Measurements from ENCODE around the gene KIF13A.
"Not testable (repeated sequence)": the region's sequence is repeated elsewhere in the genome, so short reads cannot be mapped to it uniquely, and the experiment has no call there.

The KIF13A gene

DNA sequence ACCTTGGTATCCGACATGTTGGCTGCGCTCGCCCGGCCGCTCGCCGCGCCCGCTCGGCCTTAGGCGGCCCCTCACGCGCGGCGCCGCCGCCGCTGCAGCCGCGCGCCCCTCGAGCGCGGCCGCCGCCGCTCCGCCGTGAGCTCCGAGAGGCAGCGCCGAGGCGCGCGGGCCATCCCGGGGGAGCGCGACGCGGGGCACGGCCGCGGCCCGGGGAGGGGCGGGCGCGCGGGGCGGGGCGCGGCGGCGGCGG, at the start of gene KIF13A:
TSS of gene KIF13A (minus strand) at position 189 of the 250 bp plus-strand sequence. CDS start at position 17, 172 bp downstream.
- DNase-seq (ENCODE audit: low read depth) = no peak

DNA sequence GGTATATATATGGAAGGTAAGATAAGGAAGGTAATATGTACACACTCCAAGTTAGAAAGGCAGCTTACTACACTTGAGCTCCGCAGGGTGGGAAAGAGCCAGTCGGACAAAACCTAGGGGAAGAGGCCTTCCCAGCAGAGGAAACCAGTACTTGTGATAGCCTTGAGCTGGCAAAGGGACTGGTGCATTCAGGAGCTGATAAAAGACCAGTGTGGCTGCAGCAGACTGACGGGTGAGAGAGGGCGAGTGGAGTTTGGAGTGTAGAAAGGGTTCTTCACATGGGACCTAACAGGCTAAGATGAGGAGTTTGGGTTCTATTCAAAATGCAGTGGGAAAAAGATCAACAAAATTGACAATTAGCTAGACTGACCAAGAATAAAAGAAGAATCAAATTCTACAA, 49.3 kb upstream of the KIF13A start:
- DNase-seq (ENCODE audit: low read depth) = no peak

DNA sequence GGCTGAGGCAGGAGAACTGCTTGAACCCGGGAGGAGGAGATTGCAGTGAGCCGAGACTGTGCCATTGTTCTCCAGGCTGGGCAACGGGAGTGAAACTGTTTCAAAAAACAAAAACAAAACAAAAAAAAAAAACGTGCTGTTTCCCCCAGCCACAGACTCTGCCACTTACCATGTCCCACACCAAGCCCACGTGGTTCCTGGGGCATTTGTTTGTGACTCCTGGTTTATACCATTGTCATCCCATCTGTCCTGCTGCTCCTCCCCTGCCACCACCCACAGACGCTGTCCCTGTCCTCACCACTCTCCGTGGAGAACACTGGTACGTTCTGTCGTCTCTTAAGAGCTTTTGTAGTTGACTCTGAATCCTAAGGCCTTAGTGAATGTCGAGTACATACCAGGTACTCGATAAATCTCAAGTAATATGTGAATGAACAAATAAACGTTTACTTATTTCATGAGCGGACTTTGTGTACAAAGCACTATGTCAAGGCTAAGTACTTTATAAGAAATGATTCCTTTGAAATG, 48.0 kb upstream of the KIF13A start:
- no peak for DNase-seq (ENCODE audit: low read depth)

DNA sequence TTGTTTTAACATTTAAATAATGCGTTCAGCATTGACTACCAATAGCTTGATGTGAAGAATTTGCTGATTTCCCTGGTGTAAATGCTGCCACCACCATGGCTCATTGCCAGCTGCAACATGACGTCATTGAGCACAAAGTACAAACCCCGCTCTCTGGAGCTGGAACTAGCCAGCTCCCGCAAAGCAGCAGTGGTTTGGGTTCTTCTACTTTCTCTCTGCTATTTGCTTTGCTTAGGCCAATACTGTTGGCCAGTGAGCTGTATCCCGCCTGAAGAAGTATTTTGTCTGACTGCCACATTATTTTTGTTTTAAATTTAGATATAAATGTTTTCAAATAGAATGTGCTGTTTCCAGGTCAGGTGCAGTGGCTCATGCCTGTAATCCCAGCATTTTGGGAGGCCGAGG, 47.4 kb upstream of the KIF13A start:
- no peak for DNase-seq (ENCODE audit: low read depth)

DNA sequence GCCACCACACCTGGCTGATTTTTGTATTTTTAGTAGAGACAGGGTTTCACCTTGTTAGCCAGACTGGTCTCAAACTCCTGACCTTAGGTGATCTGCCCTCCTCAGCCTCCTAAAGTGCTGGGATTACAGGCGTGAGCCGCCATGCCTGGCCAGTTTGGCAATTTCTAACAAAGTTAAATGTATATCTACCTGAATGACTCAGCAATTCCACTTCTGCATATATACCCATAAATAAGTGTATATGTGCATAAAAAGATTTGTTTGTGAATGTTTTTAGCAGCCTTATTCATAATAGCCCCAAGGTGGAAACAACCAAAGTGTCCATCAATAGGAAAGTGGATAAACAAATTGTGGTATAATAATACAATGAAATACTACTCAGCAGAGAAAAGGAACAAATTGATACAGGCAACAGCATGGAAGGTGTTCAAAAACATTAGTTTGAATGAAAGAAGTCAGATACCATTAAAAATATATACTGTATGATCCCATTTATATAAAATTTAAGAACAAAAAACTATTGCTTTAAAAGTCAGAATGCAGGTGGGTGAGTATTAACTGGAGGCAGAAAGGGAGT, 44.3 kb upstream of the KIF13A start:
- DNase-seq (ENCODE audit: low read depth) = no peak

DNA sequence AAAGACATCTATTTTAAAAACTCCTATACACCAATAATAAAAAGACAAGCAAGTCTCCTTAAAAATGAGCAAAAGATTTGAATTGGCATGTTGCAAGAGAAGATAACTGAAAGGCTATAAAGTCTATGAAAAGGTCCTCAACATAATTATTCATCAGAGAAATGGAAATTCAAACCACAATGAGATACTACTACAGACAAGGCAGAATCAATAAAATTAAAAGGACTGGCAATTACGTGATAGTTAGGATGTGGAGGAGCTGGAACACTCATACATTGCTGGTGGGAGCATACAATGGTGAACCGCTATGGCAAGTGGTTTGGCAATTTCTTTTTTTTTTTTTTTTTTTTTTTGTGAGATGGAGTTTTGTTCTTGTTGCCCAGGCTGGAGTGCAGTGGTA, 43.8 kb upstream of the KIF13A start:
- no peak for DNase-seq (ENCODE audit: low read depth)

DNA sequence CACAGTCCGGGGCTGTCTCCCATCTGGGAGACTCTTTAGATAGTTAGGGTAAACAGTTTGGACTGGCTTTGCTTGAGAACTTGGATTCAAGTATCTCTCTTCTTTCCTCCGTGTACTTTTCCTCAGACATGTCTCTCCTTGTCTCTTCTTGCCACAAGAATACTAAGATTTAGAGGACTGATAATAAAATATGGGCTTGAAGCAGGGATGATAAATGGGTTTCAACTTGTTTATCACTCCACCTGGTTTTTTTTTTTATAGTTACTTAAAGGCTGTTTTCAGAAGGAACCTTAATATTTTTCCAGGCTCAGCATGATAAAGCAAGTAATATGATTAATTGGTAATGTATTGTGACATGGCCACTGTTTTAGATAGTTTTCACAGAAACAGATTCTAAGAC, 40.9 kb upstream of the KIF13A start:
- DNase-seq (ENCODE audit: low read depth) = no peak

DNA sequence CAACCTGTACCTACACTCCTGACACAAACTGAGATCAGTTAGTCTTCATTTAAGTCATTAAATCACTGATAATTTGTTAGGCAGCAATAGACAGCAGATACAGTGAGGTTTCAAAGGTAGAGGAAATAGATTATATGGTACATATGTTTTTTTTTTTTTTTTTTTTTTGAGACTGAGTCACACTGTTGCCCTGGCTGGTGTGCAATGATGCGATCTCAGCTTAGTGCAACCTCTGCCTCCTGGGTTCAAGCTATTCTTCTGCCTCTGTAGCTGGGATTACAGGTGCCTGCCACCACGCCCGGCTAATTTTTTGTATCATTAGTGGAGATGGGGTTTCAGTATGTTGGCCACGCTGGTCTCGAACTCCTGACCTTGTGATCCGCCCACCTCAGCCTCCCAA, 38.2 kb upstream of the KIF13A start:
- DNase-seq (ENCODE audit: low read depth) = no peak

DNA sequence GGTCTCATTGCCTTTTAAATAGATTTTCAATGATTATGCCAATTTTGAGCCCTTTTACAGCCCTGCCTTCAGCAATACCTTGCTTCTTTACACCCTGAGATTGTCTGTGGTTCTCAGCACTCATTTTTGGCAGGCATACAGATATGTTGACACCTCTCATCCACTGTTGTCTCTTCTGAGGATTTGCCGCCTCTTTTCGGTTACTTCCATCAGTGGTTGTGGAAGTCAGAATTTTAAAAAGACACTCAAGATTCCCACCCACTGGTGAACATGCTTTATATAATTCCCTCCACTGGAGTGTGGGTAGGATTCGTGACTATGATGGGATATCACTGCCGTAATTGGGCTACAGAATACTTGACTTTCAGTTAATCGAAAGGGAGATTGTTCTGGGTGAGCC, 37.4 kb upstream of the KIF13A start:
- no peak for DNase-seq (ENCODE audit: low read depth)

DNA sequence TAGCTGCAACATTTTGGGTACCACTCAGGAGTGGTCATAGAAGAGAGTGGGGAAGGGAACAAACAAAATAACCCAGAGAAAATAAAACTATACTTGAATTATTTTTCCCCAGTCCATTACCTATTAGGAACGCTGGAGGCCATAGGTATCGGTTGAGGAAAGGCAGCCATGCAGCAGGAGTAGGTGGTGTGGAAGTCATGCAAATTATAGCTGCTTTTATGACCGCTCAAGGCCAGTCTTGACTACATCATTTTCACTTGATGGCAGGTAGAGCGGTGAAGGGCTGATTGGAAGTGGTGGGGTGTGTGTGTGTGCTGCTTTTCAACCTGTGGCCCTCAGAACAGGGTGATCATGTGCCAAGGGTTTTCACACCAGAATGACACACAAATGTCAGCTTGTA, 36.5 kb upstream of the KIF13A start:
- DNase-seq (ENCODE audit: low read depth) = no peak

DNA sequence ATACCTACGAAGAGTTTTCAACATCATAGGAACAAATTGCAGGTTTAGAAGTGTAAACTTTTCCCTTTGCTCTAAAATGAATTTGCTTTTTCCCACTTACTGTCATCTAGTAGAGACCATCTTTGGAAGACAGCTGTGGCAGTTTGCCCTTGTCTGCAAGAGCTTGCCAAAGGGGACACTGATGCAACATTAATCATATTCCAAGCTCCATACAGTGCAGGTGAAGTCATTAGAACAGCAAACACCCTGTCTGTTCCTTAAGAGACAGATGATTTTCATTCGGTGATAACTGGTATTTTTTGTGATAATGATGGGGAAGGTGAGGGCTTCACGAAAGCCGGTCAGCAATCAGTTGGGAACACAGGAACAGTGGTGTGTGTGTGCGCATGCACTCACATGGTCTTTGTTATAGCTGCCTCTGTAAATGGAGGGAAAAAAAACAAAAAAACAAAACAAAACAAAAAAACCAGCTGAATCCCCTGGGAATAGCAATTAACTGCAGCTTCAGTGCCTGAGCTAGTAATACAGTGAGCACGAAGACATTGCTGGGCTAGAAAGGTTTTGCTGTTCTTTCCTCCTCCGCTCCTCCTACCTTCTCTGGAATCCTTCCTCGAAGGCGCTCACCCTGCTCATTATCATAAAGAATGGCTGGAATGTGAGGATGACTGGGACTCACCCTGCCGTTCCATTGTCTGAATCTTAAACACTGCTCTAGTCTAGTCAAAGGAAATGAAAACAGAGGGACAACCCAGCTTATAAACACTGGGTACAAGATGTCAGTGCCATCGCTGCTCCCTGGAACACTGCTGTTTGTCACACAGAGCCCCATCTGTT, 35.2 kb upstream of the KIF13A start:
- DNase-seq (ENCODE audit: low read depth) = peak; percentile 86

DNA sequence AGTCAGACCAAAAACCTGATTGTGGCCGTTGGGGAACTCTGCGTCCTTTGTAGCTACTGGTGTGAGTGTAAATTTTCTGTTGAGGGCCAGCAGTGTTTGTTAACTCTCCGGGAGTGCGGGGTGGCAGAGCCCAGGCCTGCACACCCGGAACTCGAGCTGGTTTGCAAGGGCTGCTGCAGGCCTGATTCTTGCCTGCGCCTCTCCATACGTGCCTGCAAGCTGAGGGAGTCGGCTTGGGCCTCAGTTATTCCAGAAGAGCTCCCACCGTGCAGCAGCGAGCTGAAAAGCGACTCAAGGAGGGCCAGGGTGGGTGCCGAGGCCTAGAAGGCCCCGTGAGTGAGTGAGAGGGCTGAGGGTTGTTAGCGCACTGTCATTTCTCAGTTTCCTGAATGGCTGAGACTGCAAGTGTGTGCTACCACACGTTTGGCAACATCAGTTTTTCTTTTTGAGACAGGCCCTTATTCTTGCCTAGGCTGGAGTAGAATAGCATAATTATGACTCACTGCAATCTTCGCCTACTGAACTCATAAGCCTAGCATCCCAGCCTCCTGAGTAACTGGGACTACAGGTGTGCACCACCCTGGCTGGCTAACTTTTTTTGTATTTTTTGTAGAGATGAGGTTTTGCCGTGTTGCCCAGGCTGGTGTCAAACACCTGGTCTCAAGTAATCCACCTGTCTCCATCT, 33.9 kb upstream of the KIF13A start:
- no peak for DNase-seq (ENCODE audit: low read depth)

DNA sequence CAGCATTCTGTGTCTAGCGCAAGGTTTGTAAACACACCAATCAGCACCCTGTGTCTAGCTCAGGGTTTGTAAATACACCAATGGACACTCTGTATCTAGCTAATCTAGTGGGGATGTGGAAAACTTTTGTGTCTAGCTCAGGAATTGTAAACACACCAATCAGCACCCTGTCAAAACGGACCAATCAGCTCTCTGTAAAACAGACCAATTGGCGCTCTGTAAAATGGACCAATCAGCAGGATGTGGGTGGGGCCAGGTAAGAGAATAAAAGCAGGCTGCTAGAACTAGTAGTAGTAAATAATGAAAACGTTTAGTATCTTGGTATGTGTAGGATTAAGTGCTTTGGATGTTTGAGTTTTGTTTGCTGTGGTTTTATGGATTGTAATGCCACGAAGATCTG, 33.1 kb upstream of the KIF13A start:
- DNase-seq (ENCODE audit: low read depth) = not testable (repeated sequence)

DNA sequence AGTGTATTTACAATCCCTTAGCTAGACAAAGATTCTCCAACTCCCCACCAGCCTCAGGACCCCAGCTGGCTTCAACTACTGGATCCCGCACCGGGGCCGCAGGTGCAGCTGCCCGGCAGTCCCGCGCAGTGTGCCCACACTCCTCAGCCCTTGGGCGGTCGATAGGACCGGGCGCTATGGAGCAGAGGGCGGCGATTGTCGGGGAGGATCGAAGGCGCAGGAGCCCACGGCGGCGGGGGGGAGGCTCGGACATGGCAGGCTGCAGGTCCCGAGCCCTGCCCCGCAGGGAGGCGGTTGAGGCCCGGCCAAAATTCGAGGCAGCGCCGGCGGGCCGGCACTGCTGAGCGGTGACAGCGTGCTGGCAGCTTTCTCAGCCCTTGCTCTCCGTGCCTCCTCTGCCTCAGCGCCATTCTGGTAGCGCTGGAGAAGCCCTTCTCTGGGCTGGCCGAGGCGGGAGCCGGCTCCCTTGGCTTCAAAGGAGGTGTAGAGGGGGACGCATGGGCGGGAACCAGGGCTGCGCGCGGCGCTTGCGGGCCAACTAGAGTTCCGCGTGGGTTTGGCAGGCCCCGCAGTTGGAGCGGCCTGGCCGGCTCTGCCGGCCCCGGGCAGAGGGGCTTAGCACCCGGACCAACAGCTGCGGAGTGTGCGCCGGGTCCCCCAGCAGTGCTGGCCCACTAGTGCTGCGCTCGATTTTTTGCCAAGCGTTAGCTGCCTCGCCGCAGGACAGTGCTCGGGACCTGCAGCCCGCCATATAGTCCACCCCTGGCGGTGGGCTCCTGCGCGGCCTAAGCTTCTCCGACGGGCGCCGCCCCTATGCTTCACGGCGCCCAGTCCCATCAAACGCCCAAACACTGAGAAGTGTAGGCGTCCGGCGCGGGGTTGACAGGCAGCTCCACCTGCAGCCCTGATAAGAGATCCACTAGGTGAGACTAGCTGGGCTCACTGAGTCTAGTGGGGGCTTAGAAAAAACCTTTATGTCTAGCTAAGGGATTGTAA, 32.4 kb upstream of the KIF13A start:
- no peak for DNase-seq (ENCODE audit: low read depth)

DNA sequence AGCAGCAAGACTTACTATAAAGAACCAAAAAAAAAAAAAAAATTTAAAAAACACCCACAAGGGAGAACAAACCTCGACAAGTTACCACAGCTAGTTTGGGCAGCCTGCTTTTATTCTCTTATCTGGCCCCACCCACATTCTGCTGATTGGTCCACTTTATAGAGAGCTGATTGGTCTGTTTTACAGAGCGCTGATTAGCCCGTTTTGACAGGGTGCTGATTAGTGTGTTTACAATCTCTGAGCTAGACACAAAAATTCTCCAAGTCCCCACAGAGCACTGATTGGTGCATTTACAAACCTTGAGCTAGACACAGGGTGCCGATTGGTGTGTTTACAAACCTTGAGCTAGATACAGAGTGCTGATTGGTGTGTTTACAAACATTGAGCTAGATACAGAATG, 31.7 kb upstream of the KIF13A start:
- not testable (repeated sequence) for DNase-seq (ENCODE audit: low read depth)

DNA sequence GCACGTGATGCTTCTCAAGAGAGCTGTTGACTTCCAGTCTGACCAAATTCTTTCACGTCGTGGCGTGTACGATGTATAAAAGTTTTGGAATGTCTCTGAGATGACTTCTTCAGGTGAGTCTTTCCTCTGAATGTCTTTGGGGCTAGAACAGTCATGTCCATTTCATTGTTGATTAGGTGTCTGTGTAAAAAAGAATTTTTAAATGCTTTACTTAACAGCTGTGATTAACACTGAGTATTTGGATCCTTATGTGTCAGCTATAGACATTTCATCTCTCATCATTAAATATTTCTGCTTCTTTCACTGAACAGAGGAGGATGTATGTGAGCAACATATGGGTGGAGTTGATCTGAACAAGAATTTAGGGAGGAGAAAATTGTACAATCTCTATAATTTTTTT, 29.3 kb upstream of the KIF13A start:
- DNase-seq (ENCODE audit: low read depth) = no peak

DNA sequence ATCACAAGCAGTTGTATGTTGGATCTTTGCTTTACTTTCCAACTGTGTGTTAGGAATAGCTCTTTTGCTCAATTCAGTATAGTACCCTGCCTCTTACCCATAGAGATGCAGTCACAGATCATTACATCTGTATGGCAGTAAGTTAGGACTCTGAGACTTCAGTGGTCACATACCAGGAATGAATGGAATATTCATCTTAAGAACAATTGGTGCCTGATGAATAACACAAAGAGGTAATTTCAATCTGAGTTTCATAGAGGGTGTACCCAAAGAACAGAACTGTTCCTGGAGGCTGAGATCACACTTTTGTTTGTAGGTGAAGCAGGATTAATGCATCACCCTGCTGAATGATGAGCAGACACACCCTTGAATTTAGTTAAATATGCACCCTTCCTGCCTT, 28.7 kb upstream of the KIF13A start:
- DNase-seq (ENCODE audit: low read depth) = peak; percentile 31

DNA sequence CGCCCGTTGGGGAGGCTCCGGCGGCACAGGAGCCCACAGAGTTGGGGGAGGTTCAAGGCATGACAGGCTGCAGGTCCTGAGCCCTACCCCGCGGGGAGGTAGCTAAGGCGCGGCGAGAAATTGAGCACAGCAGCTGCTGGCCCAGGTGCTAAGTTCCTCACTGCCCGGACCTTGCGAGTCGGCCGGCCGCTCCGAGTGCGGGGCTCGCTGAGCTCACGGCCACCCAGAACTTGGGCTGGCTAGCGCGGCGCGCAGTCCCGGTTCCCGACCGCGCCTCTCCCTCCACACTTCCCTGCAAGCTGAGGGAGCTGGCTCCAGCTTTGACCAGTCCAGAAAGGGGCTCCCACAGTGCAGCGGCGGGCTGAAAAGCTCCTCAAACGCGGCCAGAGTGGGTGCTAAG, 23.9 kb upstream of the KIF13A start:
- DNase-seq (ENCODE audit: low read depth) = no peak

DNA sequence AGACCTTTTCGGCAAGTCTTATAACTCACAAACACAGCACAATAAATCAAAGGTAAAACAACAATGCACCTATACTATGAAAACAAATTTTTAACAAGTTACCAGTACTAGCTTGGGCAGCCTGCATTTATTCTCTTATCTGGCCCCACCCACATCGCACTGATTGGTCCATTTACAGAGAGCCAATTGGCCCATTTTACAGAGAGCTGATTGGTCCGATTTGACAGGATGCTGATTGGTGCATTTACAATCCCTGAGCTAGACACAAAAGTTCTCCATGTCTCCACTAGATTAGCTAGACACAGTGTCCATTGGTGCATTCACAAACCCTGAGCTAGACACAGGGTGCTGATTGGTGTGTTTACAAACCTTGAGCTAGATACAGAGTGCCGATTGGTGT, 23.1 kb upstream of the KIF13A start:
- not testable (repeated sequence) for DNase-seq (ENCODE audit: low read depth)

DNA sequence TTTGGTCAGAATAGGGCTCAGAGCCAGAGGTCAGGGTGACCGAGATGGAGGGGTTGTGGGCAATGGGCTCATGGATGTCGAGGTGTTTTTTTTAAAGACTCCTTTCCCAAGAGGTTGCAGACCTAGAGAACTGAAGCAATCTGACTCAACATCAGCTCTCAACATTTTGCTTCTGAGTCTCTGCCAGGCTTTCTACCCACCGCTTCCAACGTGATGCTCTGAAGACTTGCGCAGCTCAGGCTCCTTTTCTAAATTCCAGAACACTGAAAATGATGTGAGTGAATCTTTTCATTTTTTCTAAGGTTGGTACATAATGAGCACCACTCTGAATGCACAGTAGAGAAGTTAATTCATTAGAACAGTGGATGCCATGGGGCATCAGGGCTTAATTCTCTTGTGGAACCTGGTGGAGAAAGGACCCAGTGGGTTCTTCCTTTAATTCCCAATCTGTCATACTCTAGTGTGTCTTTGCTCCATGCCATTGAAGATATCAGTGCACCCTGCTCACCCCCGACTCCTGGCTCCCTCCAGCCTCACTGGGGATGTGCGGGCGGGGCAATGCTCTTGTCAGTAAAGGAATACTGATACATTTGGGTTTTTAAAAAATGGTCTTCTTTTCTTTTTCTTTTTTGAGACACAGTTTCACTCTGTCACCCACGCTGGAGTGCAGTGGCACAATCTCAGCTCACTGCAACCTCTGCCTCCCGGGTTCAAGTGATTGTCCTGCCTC, 17.0 kb upstream of the KIF13A start:
- peak; percentile 31 for DNase-seq (ENCODE audit: low read depth)

DNA sequence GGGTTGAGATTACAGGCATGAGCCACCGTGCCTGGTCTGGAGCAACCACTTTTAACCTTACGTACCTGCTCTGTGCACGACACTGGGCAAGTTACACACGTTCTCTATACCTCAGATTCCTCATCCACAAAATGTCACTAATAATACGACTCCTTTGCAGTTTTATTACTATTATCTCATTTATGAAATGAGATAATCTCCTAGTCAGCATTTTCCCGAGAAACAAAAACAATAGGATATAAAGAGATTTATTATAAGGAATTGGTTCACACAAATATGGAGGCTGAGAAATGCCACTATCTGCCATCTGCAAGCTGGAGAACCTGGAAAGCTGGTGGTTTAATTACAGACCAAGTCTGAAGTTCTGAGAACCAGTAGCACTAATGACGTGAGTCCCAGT, 12.0 kb upstream of the KIF13A start:
- no peak for DNase-seq (ENCODE audit: low read depth)

Measured in EH (cell line).